22Rv1 (cell line): Measurements from ENCODE around the gene RGS7.

Source experiments
- H3K27ac ChIP-seq: fragments of 450-650 bp; 2 replicates; pipeline ENCODE4 v1.5.1; 2017
- CTCF ChIP-seq: fragments of 450-650 bp; IDR thresholded peaks from 2 replicates; pipeline ENCODE4 v1.5.1; 2017; ENCODE audit warnings: mild to moderate bottlenecking
- ZFX ChIP-seq: fragments of 450-650 bp; IDR thresholded peaks from 2 replicates; pipeline ENCODE4 v1.6.1; 2017; ENCODE audit warnings: antibody characterized with exemption, borderline replicate concordance

Gene RGS7

GRCh38 chr1:241140670-241141069 is 216.3 kb downstream of the RGS7 start:
- TF ChIP-seq CTCF = no peak
- no peak for TF ChIP-seq ZFX

GRCh38 chr1:241139047-241139446 is 218.0 kb downstream of the RGS7 start:
- H3K27ac ChIP-seq = no peak overlapping the region
- no peak for TF ChIP-seq ZFX
- no peak for TF ChIP-seq CTCF

More at GRCh38 chr1:241140670-241141069, 216.3 kb downstream of the RGS7 start:
- H3K27ac ChIP-seq = no peak overlapping the region

GRCh38 chr1:241138248-241138647 is 218.8 kb downstream of the RGS7 start:
- TF ChIP-seq ZFX (no peak), CTCF (no peak)
- no peak overlapping the region for H3K27ac ChIP-seq

GRCh38 chr1:241136389-241136788 is 220.6 kb downstream of the RGS7 start:
- TF ChIP-seq CTCF = no peak
- no peak for TF ChIP-seq ZFX
- no peak overlapping the region for H3K27ac ChIP-seq

- TF ChIP-seq CTCF = no peak
- no peak for TF ChIP-seq ZFX
Measured at GRCh38 chr1:241131636-241132194, 225.3 kb downstream of the RGS7 start.

GRCh38 chr1:241130881-241131280 is 226.1 kb downstream of the RGS7 start:
- no peak overlapping the region for H3K27ac ChIP-seq
- no peak for TF ChIP-seq CTCF

More at GRCh38 chr1:241131636-241132194, 225.3 kb downstream of the RGS7 start:
- no peak overlapping the region for H3K27ac ChIP-seq

- TF ChIP-seq CTCF = no peak
- no peak for TF ChIP-seq ZFX
- H3K27ac ChIP-seq = no peak overlapping the region
Measured at GRCh38 chr1:241129207-241129960, 227.6 kb downstream of the RGS7 start.
